Fibroblast of skin of back (primary cell): ENCODE data around the gene FAM217B.
"Not testable (repeated sequence)": the region's sequence is repeated elsewhere in the genome, so short reads cannot be mapped to it uniquely, and the experiment has no call there.

Experiments used
- DNase-seq: peaks from one replicate; pipeline ENCODE4 v3.0.0-alpha.2; 2013

FAM217B gene

GRCh38 chr20:59939052-59939878, 924 bp upstream of the FAM217B start:
- DNase-seq = no peak

GRCh38 chr20:59939879-59940128, 385 bp upstream of the FAM217B start:
- DNase-seq = peak; percentile 14

GRCh38 chr20:59940956-59941294, 736 bp downstream of the FAM217B start:
- no peak for DNase-seq

- no peak for DNase-seq
Observed at GRCh38 chr20:59942245-59942644, 2.1 kb downstream of the FAM217B start.

- no peak for DNase-seq
Observed at GRCh38 chr20:59944726-59945125, 4.5 kb downstream of the FAM217B start.

- DNase-seq = peak; percentile 32
Observed at GRCh38 chr20:59945175-59945574, 5.0 kb downstream of the FAM217B start.

- peak; percentile 46 for DNase-seq
Observed at GRCh38 chr20:59945731-59946130, 5.5 kb downstream of the FAM217B start.

GRCh38 chr20:59947376-59947775, 7.2 kb downstream of the FAM217B start:
- DNase-seq = no peak

- no peak for DNase-seq
Observed at GRCh38 chr20:59948212-59948611, 8.0 kb downstream of the FAM217B start.

- peak; percentile 62 for DNase-seq
Observed at GRCh38 chr20:59948828-59949720, 8.9 kb downstream of the FAM217B start.

GRCh38 chr20:59949911-59950310, 9.7 kb downstream of the FAM217B start:
- DNase-seq = no peak

- no peak for DNase-seq
Observed at GRCh38 chr20:59954718-59955117, 14.5 kb downstream of the FAM217B start.

GRCh38 chr20:59955131-59955796, 15.1 kb downstream of the FAM217B start:
- DNase-seq = peak; percentile 18

GRCh38 chr20:59957568-59957967, 17.4 kb downstream of the FAM217B start:
- DNase-seq = not testable (repeated sequence)

- no peak for DNase-seq
Observed at GRCh38 chr20:59958123-59958522, 17.9 kb downstream of the FAM217B start, which contains the start of gene CDH26. TSS of gene CDH26 (plus strand) at chr20:59958423. CDS start at chr20:59958727, 304 bp downstream.

GRCh38 chr20:59958626-59959025, 18.4 kb downstream of the FAM217B start:
- DNase-seq = no peak

- DNase-seq = no peak
Observed at GRCh38 chr20:59961423-59961822, 21.2 kb downstream of the FAM217B start.

GRCh38 chr20:59962155-59962554, 22.0 kb downstream of the FAM217B start:
- DNase-seq = no peak

GRCh38 chr20:59966428-59966827, 26.2 kb downstream of the FAM217B start:
- no peak for DNase-seq

GRCh38 chr20:59971428-59971827, 31.2 kb downstream of the FAM217B start:
- no peak for DNase-seq

- DNase-seq = no peak
Observed at GRCh38 chr20:59972037-59972801, 32.0 kb downstream of the FAM217B start.

- DNase-seq = no peak
Observed at GRCh38 chr20:59976156-59976782, 36.1 kb downstream of the FAM217B start.
